ENCODE data around the gene RNF217. TPM values are rescaled to one million over a fixed set of nuclear protein-coding genes. Genes with fewer than 3 reads are reported as not detected.

Gene RNF217
- total and polyA plus RNA-seq, 2 donors from 2014 or later: 3.1 to 18.7 TPM

- TF ChIP-seq, protein P1, sequence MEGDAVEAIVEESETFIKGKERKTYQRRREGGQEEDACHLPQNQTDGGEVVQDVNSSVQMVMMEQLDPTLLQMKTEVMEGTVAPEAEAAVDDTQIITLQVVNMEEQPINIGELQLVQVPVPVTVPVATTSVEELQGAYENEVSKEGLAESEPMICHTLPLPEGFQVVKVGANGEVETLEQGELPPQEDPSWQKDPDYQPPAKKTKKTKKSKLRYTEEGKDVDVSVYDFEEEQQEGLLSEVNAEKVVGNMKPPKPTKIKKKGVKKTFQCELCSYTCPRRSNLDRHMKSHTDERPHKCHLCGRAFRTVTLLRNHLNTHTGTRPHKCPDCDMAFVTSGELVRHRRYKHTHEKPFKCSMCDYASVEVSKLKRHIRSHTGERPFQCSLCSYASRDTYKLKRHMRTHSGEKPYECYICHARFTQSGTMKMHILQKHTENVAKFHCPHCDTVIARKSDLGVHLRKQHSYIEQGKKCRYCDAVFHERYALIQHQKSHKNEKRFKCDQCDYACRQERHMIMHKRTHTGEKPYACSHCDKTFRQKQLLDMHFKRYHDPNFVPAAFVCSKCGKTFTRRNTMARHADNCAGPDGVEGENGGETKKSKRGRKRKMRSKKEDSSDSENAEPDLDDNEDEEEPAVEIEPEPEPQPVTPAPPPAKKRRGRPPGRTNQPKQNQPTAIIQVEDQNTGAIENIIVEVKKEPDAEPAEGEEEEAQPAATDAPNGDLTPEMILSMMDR (IDR thresholded peaks at IDR 0.05; ENCODE audit: borderline replicate concordance, extremely low read depth, insufficient read depth): no peak
- no peaks in the 10 kb centered on the region for H3K27me3 ChIP-seq (ENCODE audit: control insufficient read depth, insufficient read depth, low read length)
- no peak overlapping the region for H3K4me3 ChIP-seq (ENCODE audit: low read length in 3 of 3)
- no peaks in the 10 kb centered on the region for H3K9me3 ChIP-seq (ENCODE audit: control insufficient read depth in 2 of 3, insufficient read depth in 1 of 3, low read length in 3 of 3)
- DNase-seq (no peak), FAIRE-seq (no peak)
- peaks cover 0 to 2% (median 0%) of the 10 kb centered on the region in 3 donors for H3K4me1 ChIP-seq (ENCODE audit: control insufficient read depth in 2 of 3, insufficient read depth in 2 of 3, low read depth in 1 of 3, low read length in 3 of 3)
- no peaks in the 10 kb centered on the region for H3K36me3 ChIP-seq (ENCODE audit: control insufficient read depth in 2 of 3, insufficient read depth in 3 of 3, low read length in 3 of 3)
- intact Hi-C loops (cut with DNase I): no loop called here
- H3K27ac ChIP-seq (ENCODE audit: low read depth in 2 of 2, low read length in 2 of 2): no peak overlapping the region
- H3K9ac ChIP-seq (ENCODE audit: low read length in 3 of 3): no peak overlapping the region
These were observed 35.1 kb downstream of the RNF217 start for GRCh38 chr6:124997196-124997875.

DNA sequence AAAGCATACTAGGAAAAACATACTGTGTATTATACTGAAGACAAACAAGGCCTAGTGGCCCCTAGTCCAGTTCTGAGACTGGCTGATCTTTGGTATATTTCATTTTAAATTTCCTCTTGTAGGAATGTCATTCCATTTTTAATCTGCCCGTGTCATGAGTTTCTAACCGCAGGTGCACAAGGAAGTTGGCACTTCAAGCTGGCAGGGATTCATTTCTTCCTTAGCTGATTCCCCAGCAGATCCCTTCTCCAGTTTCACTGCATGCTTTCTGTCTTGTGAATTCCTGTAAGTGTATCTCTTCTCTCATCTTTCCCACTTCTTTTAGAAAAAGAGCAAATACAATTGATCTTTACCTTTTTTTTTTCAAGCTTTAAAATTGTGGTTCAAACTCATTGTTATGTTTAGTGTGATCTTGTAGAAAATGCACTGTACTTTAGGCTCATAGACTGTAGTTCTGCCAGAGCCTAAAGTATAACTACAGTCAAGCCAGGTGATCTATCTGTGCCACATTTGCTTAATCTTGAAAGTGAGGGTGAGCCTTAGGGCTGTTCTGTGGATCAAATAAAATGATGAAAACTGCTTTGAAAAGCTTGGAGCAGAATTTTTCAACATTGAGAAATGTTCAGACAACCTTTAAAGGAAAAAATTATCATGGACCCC, 37.0 kb downstream of the RNF217 start:
- Histone ChIP-seq H3K9me3 (ENCODE audit: control insufficient read depth in 2 of 3, insufficient read depth in 1 of 3, low read length in 3 of 3) (no peaks in the 10 kb centered on the region), H3K36me3 (ENCODE audit: control insufficient read depth in 2 of 3, insufficient read depth in 3 of 3, low read length in 3 of 3) (no peaks in the 10 kb centered on the region), H3K9ac (ENCODE audit: low read length in 3 of 3) (no peak overlapping the region), H3K27ac (ENCODE audit: low read depth in 2 of 2, low read length in 2 of 2) (no peak overlapping the region), H3K27me3 (ENCODE audit: control insufficient read depth, insufficient read depth, low read length) (no peaks in the 10 kb centered on the region), H3K4me1 (ENCODE audit: control insufficient read depth in 2 of 3, insufficient read depth in 2 of 3, low read depth in 1 of 3, low read length in 3 of 3) (peaks cover 0 to 2% (median 0%) of the 10 kb centered on the region in 3 donors), H3K4me3 (ENCODE audit: low read length in 3 of 3) (no peak overlapping the region)
- DNase-seq (peak in 2 of 5 donors; percentile 39 to 54), FAIRE-seq (no peak)
- TF ChIP-seq, protein P1 (IDR thresholded peaks at IDR 0.05; ENCODE audit: borderline replicate concordance, extremely low read depth, insufficient read depth): no peak
- intact Hi-C loops (cut with DNase I): no loop called here

GRCh38 chr6:125001684-125002405, 39.6 kb downstream of the RNF217 start:
- H3K36me3 ChIP-seq (ENCODE audit: control insufficient read depth in 2 of 3, insufficient read depth in 3 of 3, low read length in 3 of 3): no peaks in the 10 kb centered on the region
- peaks cover 0 to 2% (median 0%) of the 10 kb centered on the region in 3 donors for H3K4me1 ChIP-seq (ENCODE audit: control insufficient read depth in 2 of 3, insufficient read depth in 2 of 3, low read depth in 1 of 3, low read length in 3 of 3)
- DNase-seq (peak in 2 of 5 donors; percentile 36 to 37), FAIRE-seq (no peak)
- H3K27me3 ChIP-seq (ENCODE audit: control insufficient read depth, insufficient read depth, low read length): no peaks in the 10 kb centered on the region
- H3K4me3 ChIP-seq (ENCODE audit: low read length in 3 of 3): peak overlapping the region in 2 of 3 donors; percentile 40 to 53
- H3K9ac ChIP-seq (ENCODE audit: low read length in 3 of 3): no peak overlapping the region
- H3K9me3 ChIP-seq (ENCODE audit: control insufficient read depth in 2 of 3, insufficient read depth in 1 of 3, low read length in 3 of 3): no peaks in the 10 kb centered on the region
- TF ChIP-seq, protein P1 (IDR thresholded peaks at IDR 0.05; ENCODE audit: borderline replicate concordance, extremely low read depth, insufficient read depth): no peak
- no peak overlapping the region for H3K27ac ChIP-seq (ENCODE audit: low read depth in 2 of 2, low read length in 2 of 2)
- intact Hi-C loops (cut with DNase I): no loop called here

Data from kidney (tissue), 14 donors.